IgD-negative memory B cell (primary cell): ENCODE results near the gene ARPIN. TPM values are rescaled to one million over a fixed set of nuclear protein-coding genes. Genes with fewer than 3 reads are reported as not detected.
A peak's percentile ranks its signal among the peaks of the same experiment; 100 is the strongest.

ENCODE experiments used
- H3K27ac Mint-ChIP-seq, 3 donors: one replicate each; pipeline ENCODE4 v1.8.0; 2020 to 2022; ENCODE audit warnings: mild to moderate bottlenecking in 3 of 3, mixed read lengths in 3 of 3, moderate library complexity in 1 of 3
- H3K27me3 Mint-ChIP-seq: one replicate; pipeline ENCODE4 v1.8.0; 2021; ENCODE audit warnings: mixed read lengths
- H3K36me3 Mint-ChIP-seq: one replicate; pipeline ENCODE4 v1.8.0; 2020; ENCODE audit warnings: mild to moderate bottlenecking, mixed read lengths
- H3K4me1 Mint-ChIP-seq, 3 donors: one replicate each; pipeline ENCODE4 v1.8.0; 2020 to 2022; ENCODE audit warnings: mixed read lengths in 3 of 3, mild to moderate bottlenecking in 1 of 3
- H3K4me3 Mint-ChIP-seq, 4 donors: one replicate each; pipeline ENCODE4 v1.8.0; 2020 to 2022; ENCODE audit warnings: mild to moderate bottlenecking in 4 of 4, mixed read lengths in 4 of 4, moderate library complexity in 3 of 4
- H3K9me3 Mint-ChIP-seq, 3 donors: one replicate each; pipeline ENCODE4 v1.8.0; 2020 to 2021; ENCODE audit warnings: mixed read lengths in 3 of 3, mild to moderate bottlenecking in 1 of 3
- polyA plus RNA-seq: library from polyadenylated mRNA; unstranded; fragments of 300-500 nt; fragmentation: Illumina TruSeq; gene quantifications from one replicate; pipeline ENCODE4 v1.2.3, GENCODE V29; 2021

ARPIN gene
- polyA plus RNA-seq, 1 donor from 2014 or later: not detected

DNA sequence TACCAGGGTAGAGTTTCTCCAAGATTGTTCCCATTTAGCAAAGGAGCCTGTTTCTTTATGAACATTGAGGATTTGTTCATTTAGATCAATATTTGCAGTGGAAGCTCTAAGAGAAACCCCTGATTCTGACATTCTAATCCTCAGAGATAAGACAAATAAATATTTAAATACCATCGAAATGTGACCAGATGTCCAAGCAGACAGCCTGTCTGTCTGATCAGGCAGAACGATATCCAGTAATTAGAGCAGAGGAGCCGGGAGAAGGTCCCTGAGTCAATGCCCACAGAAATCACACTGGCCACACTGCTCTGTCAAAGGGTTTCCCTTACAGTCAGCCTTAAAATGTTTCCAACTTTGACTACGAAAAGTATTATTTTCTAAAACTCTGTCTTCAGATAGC is 15.7 kb upstream of the ARPIN start:
- no peaks in the 10 kb centered on the region for H3K36me3 Mint-ChIP-seq
- no peak overlapping the region for H3K4me3 Mint-ChIP-seq
- no peaks in the 10 kb centered on the region for H3K27me3 Mint-ChIP-seq
- no peaks in the 10 kb centered on the region for H3K9me3 Mint-ChIP-seq
- no peak overlapping the region for H3K27ac Mint-ChIP-seq
- no peaks in the 10 kb centered on the region for H3K4me1 Mint-ChIP-seq

- Mint-ChIP-seq H3K4me3 (no peak overlapping the region), H3K4me1 (no peaks in the 10 kb centered on the region), H3K36me3 (no peaks in the 10 kb centered on the region), H3K27ac (no peak overlapping the region), H3K9me3 (no peaks in the 10 kb centered on the region), H3K27me3 (no peaks in the 10 kb centered on the region)
Observed at GRCh38 chr15:89926158-89926557, 13.4 kb upstream of the ARPIN start.

GRCh38 chr15:89917442-89918101 is 4.8 kb upstream of the ARPIN start:
- H3K27ac Mint-ChIP-seq: no peak overlapping the region
- no peaks in the 10 kb centered on the region for H3K9me3 Mint-ChIP-seq

DNA sequence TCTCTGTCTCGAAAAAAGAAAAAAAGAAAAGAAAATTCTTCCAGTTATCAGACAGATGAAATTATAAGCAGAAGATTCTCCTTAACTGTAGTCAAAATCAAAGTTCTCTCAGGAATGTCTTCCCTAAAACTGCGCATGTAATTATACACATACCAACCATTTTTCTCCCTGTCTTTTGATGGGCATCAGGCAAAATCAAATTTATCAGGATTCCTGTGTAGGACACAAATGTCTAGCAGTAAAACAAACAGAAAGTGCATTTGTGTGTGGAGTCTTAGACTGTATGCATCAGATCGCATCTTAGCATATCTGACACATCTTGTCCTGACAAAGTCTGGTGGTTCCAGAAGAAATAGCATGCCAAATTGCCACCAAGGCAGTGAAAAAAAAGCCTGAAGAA is 3.9 kb upstream of the ARPIN start:
- no peaks in the 10 kb centered on the region for H3K9me3 Mint-ChIP-seq
- peaks cover 0 to 3% (median 0%) of the 10 kb centered on the region in 3 donors for H3K4me1 Mint-ChIP-seq
- H3K27ac Mint-ChIP-seq: no peak overlapping the region
- H3K27me3 Mint-ChIP-seq: peaks cover 22% of the 10 kb centered on the region
- H3K4me3 Mint-ChIP-seq: no peak overlapping the region
- H3K36me3 Mint-ChIP-seq: peaks cover 4% of the 10 kb centered on the region

More at GRCh38 chr15:89917442-89918101, 4.8 kb upstream of the ARPIN start:
- peaks cover 14% of the 10 kb centered on the region for H3K27me3 Mint-ChIP-seq
- H3K36me3 Mint-ChIP-seq: peaks cover 4% of the 10 kb centered on the region
- H3K4me1 Mint-ChIP-seq: no peaks in the 10 kb centered on the region
- H3K4me3 Mint-ChIP-seq: no peak overlapping the region

DNA sequence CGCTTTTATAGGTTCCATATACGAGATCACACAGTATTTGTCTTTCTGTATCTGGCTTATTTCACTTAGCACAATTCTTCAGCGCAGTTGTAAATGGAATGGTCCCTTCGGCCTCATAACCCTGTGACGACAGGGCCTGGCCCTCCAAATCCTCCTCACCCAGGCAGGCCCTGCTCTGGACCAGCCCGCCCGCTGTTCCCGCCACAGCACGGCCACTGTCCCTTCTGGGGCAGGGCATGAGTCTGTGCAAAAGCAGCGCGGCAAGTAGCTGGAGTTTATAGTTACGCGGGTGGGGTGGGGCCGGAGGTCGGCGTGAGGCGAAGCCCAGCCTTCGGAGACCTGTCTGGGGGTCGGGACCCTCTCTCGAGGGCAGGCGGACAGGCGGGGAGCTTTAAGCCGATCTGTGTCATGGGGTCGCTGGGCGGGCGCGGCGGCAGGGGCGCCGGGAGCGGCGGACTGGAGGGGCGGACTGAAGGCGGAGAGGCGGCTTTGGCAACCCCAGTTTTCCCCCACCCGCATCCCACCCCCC is 543 bp downstream of the ARPIN start:
- peak overlapping the region in 2 of 4 donors; percentile 54 to 60 for H3K4me3 Mint-ChIP-seq
- no peak overlapping the region for H3K27ac Mint-ChIP-seq
- peaks cover 0 to 5% (median 2%) of the 10 kb centered on the region in 3 donors for H3K4me1 Mint-ChIP-seq
- H3K27me3 Mint-ChIP-seq: peaks cover 21% of the 10 kb centered on the region
- no peaks in the 10 kb centered on the region for H3K9me3 Mint-ChIP-seq
- no peaks in the 10 kb centered on the region for H3K36me3 Mint-ChIP-seq

DNA sequence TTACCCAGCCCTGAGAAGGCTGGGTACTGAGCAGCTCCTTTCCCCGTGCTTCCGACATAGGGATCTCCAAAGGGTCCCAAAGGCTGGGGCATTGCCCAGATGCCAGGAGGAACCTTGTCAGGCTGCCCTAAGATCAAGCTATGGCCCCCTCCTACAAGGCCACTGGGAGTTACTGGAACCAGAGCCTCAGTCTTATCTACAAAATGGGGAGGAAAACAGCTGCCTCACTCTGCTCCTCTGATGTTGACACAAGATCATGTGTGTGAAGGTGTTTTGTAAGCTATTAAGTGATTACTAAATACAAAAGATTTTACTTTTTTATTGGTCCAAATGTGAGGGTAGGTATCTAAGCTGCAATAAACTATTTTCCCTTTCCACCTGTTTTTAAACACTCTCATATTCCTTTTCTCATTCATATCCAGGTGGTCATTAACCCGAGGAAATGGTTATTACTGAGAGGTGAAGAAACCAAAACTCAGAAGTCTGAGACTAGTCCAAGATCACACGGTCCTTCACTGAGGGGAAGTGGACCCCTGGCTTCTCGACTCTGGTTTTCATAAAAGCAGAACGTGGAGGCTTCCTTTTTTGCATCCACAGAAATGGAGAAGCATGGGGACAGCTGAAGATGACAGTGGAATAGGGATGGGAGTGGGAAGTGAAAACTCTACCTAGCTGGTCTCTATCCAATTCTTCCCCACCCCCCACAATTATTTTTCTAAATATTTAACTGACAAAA is 1.7 kb downstream of the ARPIN start:
- H3K27me3 Mint-ChIP-seq: peaks cover 18% of the 10 kb centered on the region
- peak overlapping the region in 1 of 4 donors; percentile 7 for H3K4me3 Mint-ChIP-seq
- no peaks in the 10 kb centered on the region for H3K9me3 Mint-ChIP-seq

DNA sequence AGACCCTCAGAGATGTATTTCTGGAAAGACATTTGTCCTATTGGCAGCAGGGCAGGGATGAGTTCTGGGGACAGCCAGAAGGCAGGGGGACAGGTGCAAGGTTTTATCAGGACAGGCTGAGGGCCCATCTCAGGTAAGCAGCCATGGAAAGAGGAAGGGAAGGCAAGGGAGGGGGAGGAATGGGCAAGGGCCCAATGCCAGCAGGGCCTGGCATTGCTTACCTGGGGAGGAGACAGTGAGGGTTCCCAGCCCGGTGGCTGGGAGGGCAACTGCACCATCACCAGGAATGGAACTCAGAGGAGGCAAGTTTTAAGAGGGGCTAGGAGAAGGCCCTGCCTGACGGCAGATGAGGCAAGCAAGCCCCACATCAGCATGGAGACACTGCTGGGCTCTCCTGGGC is 3.1 kb downstream of the ARPIN start:
- Mint-ChIP-seq H3K36me3 (peaks cover 3% of the 10 kb centered on the region), H3K4me1 (peaks cover 0 to 5% (median 2%) of the 10 kb centered on the region in 3 donors), H3K27me3 (peaks cover 21% of the 10 kb centered on the region), H3K4me3 (no peak overlapping the region), H3K9me3 (no peaks in the 10 kb centered on the region), H3K27ac (no peak overlapping the region)

More for the DNA sequence above, 1.7 kb downstream of the ARPIN start:
- peaks cover 0 to 5% (median 2%) of the 10 kb centered on the region in 3 donors for H3K4me1 Mint-ChIP-seq
- H3K36me3 Mint-ChIP-seq: no peaks in the 10 kb centered on the region
- no peak overlapping the region for H3K27ac Mint-ChIP-seq

DNA sequence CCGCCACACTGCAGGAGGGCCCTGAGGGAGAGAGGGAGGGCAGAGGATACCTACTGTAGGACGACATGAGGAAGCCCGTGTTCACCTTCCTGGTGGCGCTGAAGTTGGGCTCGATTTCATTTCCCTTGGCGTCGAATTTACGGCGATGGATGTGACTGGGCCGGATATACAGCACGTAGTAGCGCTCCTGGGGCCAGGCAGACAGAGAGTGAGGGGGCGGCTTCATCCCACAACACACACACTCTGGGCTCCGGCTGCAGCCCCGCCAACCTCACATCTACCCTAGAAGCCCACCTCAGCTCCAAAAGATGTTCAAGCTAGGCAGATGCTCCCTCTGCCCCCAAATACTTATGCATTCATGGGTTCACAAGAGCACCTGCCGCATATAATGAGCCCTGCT is 4.5 kb downstream of the ARPIN start:
- Mint-ChIP-seq H3K36me3 (peaks cover 3% of the 10 kb centered on the region), H3K4me1 (peaks cover 0 to 5% (median 2%) of the 10 kb centered on the region in 3 donors), H3K27ac (no peak overlapping the region), H3K27me3 (peaks cover 17% of the 10 kb centered on the region), H3K9me3 (no peaks in the 10 kb centered on the region), H3K4me3 (no peak overlapping the region)

- peaks cover 0 to 5% (median 2%) of the 10 kb centered on the region in 3 donors for H3K4me1 Mint-ChIP-seq
- H3K27me3 Mint-ChIP-seq: peaks cover 12% of the 10 kb centered on the region
- no peak overlapping the region for H3K27ac Mint-ChIP-seq
- H3K9me3 Mint-ChIP-seq: no peaks in the 10 kb centered on the region
- H3K36me3 Mint-ChIP-seq: peaks cover 3% of the 10 kb centered on the region
- no peak overlapping the region for H3K4me3 Mint-ChIP-seq
Observed at GRCh38 chr15:89907289-89907688, 5.5 kb downstream of the ARPIN start.

DNA sequence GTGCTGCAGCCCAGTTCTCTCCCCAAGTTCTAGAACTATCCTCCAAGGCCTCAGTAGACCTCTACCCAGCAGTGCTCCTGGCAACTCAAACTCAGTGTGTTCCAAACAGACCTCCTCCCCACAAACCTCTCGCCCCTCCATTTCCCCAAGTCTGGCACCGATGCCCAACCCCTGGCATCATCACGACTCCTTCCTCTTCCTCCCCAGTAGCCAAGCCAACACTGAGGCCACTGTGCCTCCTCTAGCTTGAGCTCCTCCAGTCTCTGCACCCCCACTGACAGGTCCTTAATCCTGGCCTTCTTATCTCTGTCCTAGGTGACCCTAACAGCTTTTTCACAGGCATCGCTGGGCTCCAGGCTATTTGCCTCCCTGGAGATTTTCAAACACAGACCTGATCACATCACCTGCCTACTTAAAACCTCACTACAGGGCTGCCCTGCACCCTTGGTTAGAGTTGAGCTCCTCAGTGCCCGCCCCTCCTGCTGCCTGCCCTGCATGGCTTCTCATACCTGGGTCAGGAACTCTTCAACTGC is 6.8 kb downstream of the ARPIN start:
- Mint-ChIP-seq H3K4me1 (no peaks in the 10 kb centered on the region), H3K9me3 (no peaks in the 10 kb centered on the region), H3K27me3 (peaks cover 4% of the 10 kb centered on the region), H3K27ac (no peak overlapping the region), H3K36me3 (peaks cover 3% of the 10 kb centered on the region), H3K4me3 (no peak overlapping the region)

- H3K4me1 Mint-ChIP-seq: peaks cover 0 to under 1% (median under 1%) of the 10 kb centered on the region in 3 donors
- H3K9me3 Mint-ChIP-seq: no peaks in the 10 kb centered on the region
- peaks cover 3% of the 10 kb centered on the region for H3K36me3 Mint-ChIP-seq
- no peak overlapping the region for H3K4me3 Mint-ChIP-seq
- peaks cover 4% of the 10 kb centered on the region for H3K27me3 Mint-ChIP-seq
- no peak overlapping the region for H3K27ac Mint-ChIP-seq
Observed at GRCh38 chr15:89904519-89904918, 8.2 kb downstream of the ARPIN start.

DNA sequence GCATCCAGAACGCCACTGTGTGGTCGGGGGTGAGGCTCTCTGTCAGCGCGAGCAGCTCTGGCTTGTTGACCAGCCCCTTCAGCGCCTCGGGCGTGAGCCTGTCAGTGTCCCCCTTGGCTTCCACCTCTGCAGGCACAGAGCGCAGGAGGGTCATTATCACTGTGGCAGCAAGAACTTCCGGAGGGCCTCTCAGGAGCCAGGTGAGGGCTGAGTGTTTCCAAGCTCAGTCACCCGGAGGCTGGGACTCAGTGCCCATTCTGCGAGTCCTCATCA is 9.0 kb downstream of the ARPIN start:
- Mint-ChIP-seq H3K9me3 (no peaks in the 10 kb centered on the region), H3K27me3 (peaks cover 4% of the 10 kb centered on the region), H3K36me3 (peaks cover 3% of the 10 kb centered on the region), H3K27ac (no peak overlapping the region), H3K4me1 (peaks cover 0 to 5% (median 4%) of the 10 kb centered on the region in 3 donors), H3K4me3 (no peak overlapping the region)

- Mint-ChIP-seq H3K36me3 (peaks cover 3% of the 10 kb centered on the region), H3K9me3 (no peaks in the 10 kb centered on the region), H3K27me3 (peaks cover 4% of the 10 kb centered on the region), H3K27ac (no peak overlapping the region), H3K4me3 (no peak overlapping the region), H3K4me1 (peaks cover 0 to 5% (median 4%) of the 10 kb centered on the region in 3 donors)
Observed at GRCh38 chr15:89903015-89903857, 9.5 kb downstream of the ARPIN start.

- no peaks in the 10 kb centered on the region for H3K9me3 Mint-ChIP-seq
- H3K36me3 Mint-ChIP-seq: peaks cover 3% of the 10 kb centered on the region
- no peak overlapping the region for H3K4me3 Mint-ChIP-seq
- peaks cover 0 to 5% (median 4%) of the 10 kb centered on the region in 3 donors for H3K4me1 Mint-ChIP-seq
- H3K27ac Mint-ChIP-seq: no peak overlapping the region
- H3K27me3 Mint-ChIP-seq: peaks cover 4% of the 10 kb centered on the region
Observed at GRCh38 chr15:89900849-89901248, 11.9 kb downstream of the ARPIN start.
